ENCODE results near the gene B9D1. TPM values are rescaled to one million over a fixed set of nuclear protein-coding genes. Genes with fewer than 3 reads are reported as not detected.

The B9D1 gene
- total RNA-seq, 4 donors from 2014 or later, result 4.6 to 25.1 (median 10.5) TPM

GRCh38 chr17:19348081-19348650 is 14.4 kb downstream of the B9D1 start:
- no peak for TF ChIP-seq CTCF (IDR thresholded peaks at IDR 0.05; ENCODE audit: low read depth)

GRCh38 chr17:19347323-19348080 is 15.0 kb downstream of the B9D1 start:
- TF ChIP-seq CTCF (IDR thresholded peaks at IDR 0.05; ENCODE audit: low read depth), result no peak

- TF ChIP-seq CTCF (IDR thresholded peaks at IDR 0.05; ENCODE audit: low read depth), result no peak
Measured at GRCh38 chr17:19346351-19347255, 15.9 kb downstream of the B9D1 start.

GRCh38 chr17:19345486-19346350 is 16.8 kb downstream of the B9D1 start:
- TF ChIP-seq CTCF (IDR thresholded peaks at IDR 0.05; ENCODE audit: low read depth), result no peak

- TF ChIP-seq CTCF (IDR thresholded peaks at IDR 0.05; ENCODE audit: low read depth), result no peak
Measured at GRCh38 chr17:19345067-19345460, 17.5 kb downstream of the B9D1 start.

GRCh38 chr17:19344311-19345066 is 18.0 kb downstream of the B9D1 start:
- TF ChIP-seq CTCF (IDR thresholded peaks at IDR 0.05; ENCODE audit: low read depth), result no peak

Measured in subcutaneous adipose tissue (tissue), 4 donors.